A375 (cell line): ENCODE results near the gene EIPR1. TPM values are rescaled to one million over a fixed set of nuclear protein-coding genes. Genes with fewer than 3 reads are reported as not detected.

Source experiments
- total RNA-seq: library from RNA; depleted of rRNA; stranded (reverse); fragments of >200 nt; shearing (Covaris generic); gene quantifications from 2 replicates; pipeline ENCODE4 v1.2.3, GENCODE V29; 2014; rRNA removed

Gene EIPR1
- total RNA-seq = 70.4 and 77.9 TPM in 2 replicates

DNA sequence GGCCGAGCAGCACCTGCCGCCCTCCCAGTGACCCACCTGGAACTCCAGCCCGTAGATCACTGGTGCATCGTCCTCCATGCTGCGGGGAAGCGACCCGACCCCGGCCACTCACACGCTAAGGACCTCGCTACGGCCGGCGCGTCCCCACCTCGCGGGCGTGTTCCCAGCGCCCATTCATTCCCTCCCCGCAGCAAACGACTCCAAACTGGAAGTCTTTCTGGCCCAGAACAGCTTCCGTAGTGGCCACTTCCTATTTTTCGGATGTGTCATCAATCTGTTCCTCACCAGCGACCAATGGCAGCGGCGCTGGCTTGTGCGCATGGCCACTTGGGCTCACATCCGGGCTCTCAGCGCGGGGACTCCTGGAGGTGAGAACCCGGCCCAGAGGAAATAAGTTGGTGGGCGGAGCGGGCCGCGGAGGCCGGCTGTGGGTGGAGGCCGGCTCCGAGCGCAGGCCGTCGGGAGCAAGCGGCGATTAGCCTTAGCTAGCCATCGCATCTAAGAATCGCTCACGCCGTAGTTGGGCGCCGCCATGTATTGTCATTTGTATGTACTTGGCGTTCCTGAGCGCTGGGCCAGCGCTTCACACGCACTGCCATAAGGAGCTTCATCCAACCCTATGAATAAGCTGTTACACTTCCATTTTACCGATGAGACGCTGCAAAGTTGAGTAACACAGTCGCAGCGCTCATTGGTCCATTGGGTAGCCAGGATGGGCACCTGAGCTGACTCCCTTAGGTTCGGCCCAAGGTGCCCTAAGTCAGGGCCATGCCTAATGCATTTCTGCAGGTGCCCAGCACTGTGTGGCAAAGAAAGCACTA, at the start of gene EIPR1:
EIPR1 (minus strand) TSS at position 207 of the 821 bp plus-strand sequence; CDS start at position 78, 129 bp downstream.

DNA sequence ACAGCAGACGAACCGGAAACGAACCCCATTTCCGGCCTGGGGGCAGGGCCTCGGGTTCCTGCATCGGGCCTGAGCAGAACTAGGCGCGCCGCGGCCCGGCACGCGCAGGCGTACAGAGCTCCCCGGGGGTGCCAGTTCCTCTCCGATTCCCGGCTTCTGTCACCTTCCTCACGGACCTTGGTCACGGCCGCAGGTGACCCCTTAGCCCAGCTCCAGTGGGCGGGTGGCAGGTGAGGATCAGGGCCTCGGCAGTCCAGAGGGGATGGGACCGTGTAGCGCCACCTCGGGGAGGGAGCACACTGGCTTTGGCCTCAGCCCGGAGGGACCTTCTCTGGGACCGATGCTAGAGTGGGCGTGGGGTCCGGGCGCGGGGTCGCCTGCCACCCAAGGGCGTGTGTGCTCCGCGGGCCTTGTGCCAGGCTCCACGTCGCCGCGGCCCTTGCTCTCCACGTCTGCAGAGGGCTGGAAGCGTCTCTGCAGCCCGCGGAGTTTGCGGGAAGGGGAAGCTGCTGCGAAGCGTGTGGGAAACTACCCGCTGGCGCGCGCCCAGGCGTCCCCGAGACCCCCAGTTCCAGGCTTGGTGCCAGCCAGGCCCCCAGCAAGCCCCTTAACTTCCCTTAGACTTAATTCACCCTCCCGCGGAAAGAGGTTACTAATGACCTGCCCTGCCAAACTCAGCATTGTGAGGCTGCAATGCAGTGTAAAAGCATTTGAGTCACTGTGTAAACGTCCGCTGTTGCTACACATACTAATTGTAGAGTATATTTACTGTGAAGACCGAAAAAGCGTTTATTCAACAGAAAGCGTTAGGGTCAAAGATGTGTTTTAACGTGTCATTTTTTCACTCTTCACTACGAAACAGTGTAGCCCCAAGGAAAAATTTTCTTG, 2.3 kb upstream of the EIPR1 start, which contains the start of gene TRAPPC12:
TRAPPC12 (plus strand) TSS at position 48 of the 888 bp plus-strand sequence. CDS start 7,930 bp downstream, outside the sequence.

Other genes starting within 250 kb of the EIPR1 start
- 76.9 and 78.5 TPM in 2 replicates for gene TRAPPC12, start 1.9 kb upstream of the EIPR1 start, total RNA-seq
- gene ADI1, start 141.7 kb upstream of the EIPR1 start, total RNA-seq = 41.9 and 45.1 TPM in 2 replicates
- gene RNASEH1, start 180.5 kb upstream of the EIPR1 start, total RNA-seq = 55.5 and 63.5 TPM in 2 replicates
- gene RPS7, start 197.4 kb upstream of the EIPR1 start, total RNA-seq = 2,479 and 3,095 TPM in 2 replicates
- not detected in 2 replicates for gene COLEC11, start 217.3 kb upstream of the EIPR1 start, total RNA-seq